Activated T-cell treated with anti-CD3 and anti-CD28 coated beads for 1 hour (primary cell): ENCODE measurements around the gene SCN5A.

Experiments
- DNase-seq: peaks from one replicate; pipeline ENCODE4 v3.0.0-alpha.2; 2020; ENCODE audit warnings: low read depth

SCN5A gene

GRCh38 chr3:38600551-38600950 lies 48.9 kb downstream of the SCN5A start:
- DNase-seq, result no peak

- DNase-seq, result no peak
Observed at GRCh38 chr3:38599886-38600285, 49.6 kb downstream of the SCN5A start.

DNA sequence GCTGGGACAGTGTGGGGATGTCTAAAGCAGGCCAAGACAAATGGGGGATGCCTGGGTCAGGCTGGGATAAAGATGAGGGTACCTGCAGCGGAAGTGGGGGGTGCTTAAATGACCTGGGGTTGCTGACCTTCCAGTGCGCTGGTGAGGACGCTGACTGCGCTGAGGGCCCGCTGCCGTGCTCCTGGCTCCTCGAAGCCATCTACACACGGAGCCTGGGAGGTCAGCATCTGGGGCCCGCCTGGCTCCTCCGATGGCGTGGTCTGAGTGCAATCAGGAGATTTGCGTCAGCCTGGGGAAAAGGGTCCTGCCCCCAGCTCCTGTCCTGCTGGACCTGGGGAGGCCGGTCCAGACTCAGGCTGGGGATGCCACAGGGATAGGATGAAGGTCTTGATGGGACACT lies 50.7 kb downstream of the SCN5A start:
- no peak for DNase-seq

DNA sequence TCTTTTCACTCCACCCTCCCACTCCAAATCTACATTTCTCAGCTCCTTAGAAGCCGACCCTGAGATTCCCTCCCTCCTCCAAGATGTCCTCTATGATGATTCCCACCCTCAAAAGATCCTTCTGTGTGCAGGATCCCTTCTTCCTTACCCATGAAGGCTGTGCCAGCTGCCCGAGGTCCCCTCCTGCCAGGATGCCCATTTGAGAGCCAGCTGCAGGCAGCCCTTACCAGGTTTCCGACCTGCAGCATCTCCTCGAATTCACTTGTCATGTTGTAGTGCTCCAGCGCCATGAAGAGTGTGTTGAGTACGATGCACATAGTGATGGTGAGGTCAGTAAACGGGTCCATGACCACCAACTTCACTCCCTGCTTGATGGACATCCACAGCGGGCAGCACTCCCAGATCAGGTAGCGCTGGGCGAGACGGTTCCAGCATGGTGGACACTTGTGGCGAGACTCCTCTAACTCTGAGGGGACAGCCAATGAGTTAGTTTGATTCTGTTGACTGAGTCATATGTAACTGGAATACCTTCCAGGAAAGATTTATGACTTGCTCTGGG lies 51.9 kb downstream of the SCN5A start:
- DNase-seq, result no peak

DNA sequence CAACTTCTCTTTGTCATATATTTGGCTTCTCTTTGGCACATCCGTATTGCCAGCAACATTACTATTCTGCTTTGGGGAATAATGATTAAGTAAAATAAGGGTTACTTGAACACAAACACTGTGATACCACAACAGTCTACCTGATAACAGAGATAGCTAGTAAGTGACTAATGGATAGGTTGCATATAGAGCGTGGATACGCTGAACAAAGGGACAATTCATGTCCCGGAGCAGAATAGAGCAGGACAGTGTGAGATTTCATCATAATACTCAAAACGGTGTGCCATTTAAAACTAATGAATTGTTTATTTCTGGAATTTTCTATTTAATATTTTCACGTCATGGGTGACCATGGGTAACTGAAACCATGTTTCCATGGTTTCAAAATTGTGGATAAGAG lies 54.1 kb downstream of the SCN5A start:
- no peak for DNase-seq

DNA sequence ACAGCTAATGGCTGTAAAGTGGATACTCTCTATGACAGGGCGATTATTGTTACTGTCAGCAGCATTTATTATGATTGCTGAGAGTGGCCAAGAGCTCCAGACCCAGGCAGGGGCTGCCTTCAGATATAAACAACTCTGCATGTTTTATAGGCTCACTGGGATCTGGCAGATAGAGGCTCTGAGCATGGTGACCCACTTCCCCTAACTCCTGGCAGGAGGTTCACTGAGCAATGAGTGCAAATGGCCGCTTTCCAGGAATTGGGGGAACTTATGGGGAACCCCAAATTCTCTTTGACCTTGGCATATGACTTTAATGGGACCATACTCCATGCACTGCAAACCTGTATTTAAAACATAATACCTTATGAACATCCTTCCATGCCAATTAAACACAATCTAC lies 59.0 kb downstream of the SCN5A start:
- no peak for DNase-seq

GRCh38 chr3:38588995-38589937 lies 60.2 kb downstream of the SCN5A start:
- no peak for DNase-seq

GRCh38 chr3:38588371-38588971 lies 61.0 kb downstream of the SCN5A start:
- DNase-seq, result no peak

DNA sequence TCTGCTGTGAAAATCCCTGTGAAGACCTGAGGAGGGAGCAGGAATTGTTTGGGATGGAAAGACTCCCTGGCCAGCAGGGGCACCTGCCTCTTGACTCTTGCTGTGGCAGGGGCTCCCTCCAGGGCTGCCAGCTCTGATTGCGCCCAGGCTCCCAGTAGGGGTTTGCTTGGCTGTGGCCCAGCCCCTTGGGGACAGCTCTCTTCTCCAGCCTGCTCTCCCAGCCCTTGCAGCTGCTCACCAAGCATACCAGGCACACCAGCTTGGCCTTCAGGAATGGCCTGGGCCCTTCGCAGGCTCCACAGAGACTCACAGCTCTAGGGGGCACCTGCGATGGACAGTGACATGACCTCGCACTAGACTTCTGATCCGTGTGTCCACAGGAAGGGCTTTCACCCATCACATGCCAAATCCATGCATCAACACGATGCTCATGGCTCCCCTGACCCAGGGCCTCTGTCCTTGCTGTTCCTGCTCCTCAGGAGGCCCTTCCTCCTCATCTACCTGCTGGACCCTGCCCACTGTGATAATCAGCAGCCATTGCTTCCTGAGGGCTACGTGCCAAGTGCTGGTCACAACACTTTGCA lies 61.8 kb downstream of the SCN5A start:
- DNase-seq, result no peak

DNA sequence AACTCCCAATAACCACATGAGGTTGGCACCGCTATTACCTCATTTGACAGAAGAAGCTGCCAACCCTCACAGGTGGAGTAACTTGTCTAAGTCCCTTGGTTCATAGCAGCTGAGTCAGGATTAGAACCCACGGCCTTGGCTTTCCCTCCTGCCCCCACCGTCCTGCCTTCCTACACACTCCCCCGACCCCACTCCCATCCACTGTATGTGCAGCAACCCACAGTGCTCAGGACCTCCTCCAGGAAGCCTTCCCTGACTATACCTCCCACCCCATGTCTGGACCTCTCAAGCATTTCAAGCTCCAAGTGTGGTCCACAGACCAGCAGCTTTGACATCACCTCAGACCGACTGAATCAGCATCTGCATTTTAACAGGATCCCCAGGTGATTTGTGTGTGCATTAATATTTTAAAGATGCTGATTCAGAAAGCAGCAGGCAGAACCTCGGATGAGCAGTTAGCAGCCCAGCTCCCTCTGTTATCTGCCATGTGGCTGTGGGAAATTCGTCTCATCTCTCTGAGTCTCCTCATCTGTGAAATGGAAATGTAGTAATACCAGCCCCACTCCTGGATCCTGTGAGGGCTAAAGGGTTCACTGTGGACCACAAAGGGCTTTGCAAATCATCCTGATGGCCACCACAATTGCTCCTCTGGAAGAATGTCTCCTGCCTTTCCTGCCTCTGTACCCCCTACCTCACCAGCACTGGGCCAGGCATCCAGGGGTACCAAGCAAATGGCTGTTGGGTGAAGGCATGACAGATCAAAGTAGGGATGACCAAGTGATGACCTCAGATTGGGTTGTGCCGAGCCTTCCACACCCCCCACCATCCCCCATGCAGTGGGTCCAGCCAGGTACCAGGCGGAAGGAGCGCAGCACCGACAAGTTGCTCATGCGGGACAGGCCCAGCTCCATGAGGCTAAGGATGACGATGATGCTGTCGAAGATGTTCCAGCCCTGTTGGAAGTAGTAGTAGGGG lies 62.7 kb downstream of the SCN5A start:
- DNase-seq, result no peak

DNA sequence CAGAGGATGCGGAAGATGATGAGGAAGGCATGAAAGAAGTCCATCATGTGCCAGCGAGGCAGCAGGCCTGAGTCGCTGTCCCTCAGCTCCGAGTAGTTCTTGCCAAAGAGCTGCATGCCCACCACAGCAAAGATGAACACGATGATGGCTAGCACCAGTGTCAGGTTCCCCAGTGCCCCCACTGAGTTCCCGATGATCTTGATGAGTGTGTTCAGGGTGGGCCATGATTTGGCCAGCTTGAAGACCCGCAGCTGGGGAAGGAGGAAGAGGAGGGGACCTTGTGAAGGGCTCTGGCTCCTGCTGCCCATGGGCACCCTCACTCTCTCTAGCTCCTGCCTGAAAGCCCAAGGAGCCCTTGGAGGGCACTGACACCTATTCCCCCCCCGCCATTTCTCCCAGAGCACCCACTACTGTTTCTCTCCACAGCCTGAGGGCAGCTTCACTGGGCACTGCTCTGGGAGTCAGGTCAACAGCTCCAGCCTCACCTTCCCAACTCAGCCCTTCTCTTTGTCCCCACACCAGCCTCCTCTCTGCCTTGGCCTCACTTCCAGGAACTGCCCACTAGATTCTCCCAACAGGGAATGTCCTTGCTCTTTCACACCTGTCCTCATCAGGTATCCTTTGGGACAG lies 63.6 kb downstream of the SCN5A start:
- no peak for DNase-seq

GRCh38 chr3:38583688-38584087 lies 65.8 kb downstream of the SCN5A start:
- no peak for DNase-seq

GRCh38 chr3:38582941-38583645 lies 66.4 kb downstream of the SCN5A start:
- no peak for DNase-seq

GRCh38 chr3:38582316-38582715 lies 67.2 kb downstream of the SCN5A start:
- no peak for DNase-seq

DNA sequence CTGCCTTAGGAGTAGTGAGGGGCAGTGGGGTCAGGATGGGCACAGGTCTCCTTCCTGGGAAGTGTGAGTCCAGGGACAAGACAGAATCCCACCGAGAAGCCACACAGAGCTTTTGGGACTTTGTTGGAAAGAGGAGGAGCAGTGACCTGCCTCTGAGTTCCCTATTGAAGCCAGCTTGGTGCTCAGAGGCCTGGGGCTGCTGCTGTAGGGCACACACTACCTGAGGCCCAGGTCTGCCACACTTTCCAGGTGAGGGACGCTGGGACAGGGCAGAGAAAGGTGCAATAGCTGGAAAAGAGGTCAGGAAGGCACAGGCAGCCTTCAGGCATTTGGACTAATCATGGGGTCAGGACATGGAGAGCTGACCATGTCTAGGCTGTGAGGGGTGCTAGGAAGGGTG lies 67.7 kb downstream of the SCN5A start:
- no peak for DNase-seq

GRCh38 chr3:38580450-38581382 lies 68.8 kb downstream of the SCN5A start:
- DNase-seq, result no peak

DNA sequence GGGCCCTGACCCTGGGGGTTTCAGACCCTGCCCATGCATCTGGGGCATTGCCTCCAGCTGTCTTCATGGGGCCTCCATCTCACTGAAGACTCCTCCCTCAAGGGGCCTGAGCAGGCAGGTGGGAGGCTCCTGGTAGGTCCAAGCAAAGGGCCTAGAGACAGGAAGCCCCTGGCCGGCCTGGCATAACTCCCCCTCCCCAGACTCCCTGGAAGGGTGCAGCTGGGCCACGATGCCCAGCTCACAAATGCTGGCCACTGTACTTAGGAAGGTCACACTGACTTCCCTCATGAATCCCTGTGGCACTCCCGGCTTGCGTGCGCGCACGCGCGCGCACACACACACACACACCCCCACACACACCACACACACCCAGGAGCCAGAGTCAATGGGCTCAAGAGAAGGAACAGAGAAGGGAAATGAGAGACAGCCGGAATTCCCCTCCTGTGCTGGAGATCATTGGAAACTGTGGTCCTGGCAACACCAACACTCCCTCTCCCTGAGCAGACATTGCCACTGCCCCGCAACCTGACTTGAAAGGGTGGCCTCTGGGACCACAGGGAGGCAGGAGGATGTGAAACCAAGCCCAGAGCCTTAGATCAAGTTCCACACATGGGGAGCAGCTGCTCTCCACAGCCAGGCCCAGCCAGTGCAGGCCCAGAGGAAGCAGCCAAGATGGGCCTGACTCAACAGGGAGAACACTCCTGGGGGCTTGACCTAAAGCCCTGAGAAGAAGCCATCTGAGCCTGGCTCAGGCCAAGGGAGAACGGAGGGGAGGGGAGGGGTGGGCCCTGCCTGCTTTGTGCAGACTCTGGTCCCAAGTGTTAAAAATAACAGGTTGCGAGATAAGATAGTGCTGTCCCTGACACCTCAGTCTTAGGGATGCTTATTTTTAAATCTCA lies 69.7 kb downstream of the SCN5A start:
- no peak for DNase-seq

DNA sequence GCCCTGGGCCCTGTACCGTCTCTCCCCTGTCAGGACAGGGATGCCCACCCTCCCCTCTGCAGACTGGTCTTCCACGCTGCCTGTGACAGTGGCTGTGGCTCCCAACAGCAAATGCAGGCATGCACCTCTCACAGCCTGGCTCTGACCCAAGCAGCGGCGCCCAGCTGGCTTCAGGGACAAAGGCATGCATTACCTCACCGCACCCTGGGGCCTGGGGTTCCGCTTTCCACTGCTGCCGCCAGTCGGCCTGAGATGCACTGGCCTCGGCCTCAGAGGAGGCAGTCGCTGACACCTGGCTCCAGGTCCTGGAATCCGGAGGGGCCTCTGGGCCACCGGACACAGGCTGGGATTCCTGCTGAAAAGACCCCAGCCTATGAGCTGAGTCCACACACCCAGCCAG lies 70.3 kb downstream of the SCN5A start:
- no peak for DNase-seq
